H1 (cell line): ENCODE results near the gene BRMS1L. TPM values are rescaled to one million over a fixed set of nuclear protein-coding genes. Genes with fewer than 3 reads are reported as not detected.

Experiments
- CTCF ChIA-PET: fragments of 300-600 bp; sonication (Branson Sonifier 250); formaldehyde crosslinking; loops from one replicate; lab custom pipeline; 2021; ENCODE audit not compliant: partially characterized antibody; lab: Charles Lee
- POLR2A ChIA-PET: fragments of 300-600 bp; sonication (Branson Sonifier 250); formaldehyde crosslinking; loops from one replicate; lab custom pipeline; 2021; ENCODE audit warnings: inconsistent platforms; ENCODE audit not compliant: partially characterized antibody; lab: Charles Lee
- DNase-seq, 2 experiments: peaks; one replicate each; pipeline versions ENCODE4 v3.0.0 to v3.0.0-alpha.2; 2010 to 2022; ENCODE audit warnings: low spot score in 2 of 2, low read depth in 1 of 2, mixed read lengths in 1 of 2
- FAIRE-seq: peaks from 2 replicates; lab custom pipeline; 2011; peaks lifted over from hg19 to GRCh38; lab: Jason Lieb, UNC
- H2AFZ ChIP-seq: 2 replicates; pipeline ENCODE4 v1.8.1; 2012; ENCODE audit warnings: low read length, inconsistent platforms
- H2AK5ac ChIP-seq: 2 replicates; pipeline ENCODE4 v1.6.1; 2013; ENCODE audit warnings: low read depth, low read length
- H2BK120ac ChIP-seq: replicated peaks from 2 replicates; pipeline ENCODE3; 2013; ENCODE audit warnings: low read depth, low read length, inconsistent platforms
- H2BK12ac ChIP-seq: 2 replicates; pipeline ENCODE4 v1.6.1; 2013; ENCODE audit warnings: low read depth, low read length
- H2BK15ac ChIP-seq: 2 replicates; pipeline ENCODE4 v1.6.1; 2013; ENCODE audit warnings: low read length
- H2BK20ac ChIP-seq: 2 replicates; pipeline ENCODE4 v1.6.1; 2013; ENCODE audit warnings: low read length
- H2BK5ac ChIP-seq: 2 replicates; pipeline ENCODE4 v1.6.1; 2013; ENCODE audit warnings: low read depth, low read length
- H3K14ac ChIP-seq: 2 replicates; pipeline ENCODE4 v1.6.1; 2013; ENCODE audit warnings: inconsistent platforms; ENCODE audit not compliant: insufficient read length
- H3K18ac ChIP-seq: 2 replicates; pipeline ENCODE4 v1.6.1; 2013; ENCODE audit warnings: low read length; ENCODE audit errors: extremely low read depth
- H3K23ac ChIP-seq: 2 replicates; pipeline ENCODE4 v1.6.1; 2013; ENCODE audit warnings: inconsistent platforms; ENCODE audit not compliant: insufficient read length
- H3K23me2 ChIP-seq: 2 replicates; pipeline ENCODE4 v1.6.1; 2013; ENCODE audit warnings: low read depth, low read length
- H3K27ac ChIP-seq: 2 replicates; pipeline ENCODE4 v1.6.1; 2011; ENCODE audit warnings: low read depth, low read length, inconsistent platforms
- H3K27me3 ChIP-seq, 4 experiments: replicated peaks in 1 of 4; 1 replicate in 1 of 4; 2 replicates in 3 of 4; pipeline versions ENCODE4 v1.6.1 to v1.8.1; 2011 to 2013; ENCODE audit warnings: low read length in 3 of 4, mild to moderate bottlenecking in 3 of 4, inconsistent platforms in 2 of 4, mixed read lengths in 2 of 4, moderate library complexity in 1 of 4; ENCODE audit not compliant: control insufficient read depth in 3 of 4, insufficient read depth in 3 of 4; ENCODE audit errors: extremely low read depth in 1 of 4
- H3K36me3 ChIP-seq, 4 experiments: 2 replicates each; pipeline versions ENCODE4 v1.6.1 to v1.8.1; 2011 to 2013; ENCODE audit warnings: mild to moderate bottlenecking in 4 of 4, low read length in 3 of 4, moderate library complexity in 2 of 4, control low read depth in 1 of 4, inconsistent platforms in 1 of 4; ENCODE audit not compliant: insufficient read depth in 4 of 4, control insufficient read depth in 2 of 4
- H3K4ac ChIP-seq: replicated peaks from 2 replicates; pipeline ENCODE3; 2013; ENCODE audit warnings: low read length, low read depth, mixed read lengths, inconsistent platforms; ENCODE audit not compliant: insufficient read length
- H3K4me1 ChIP-seq, 4 experiments: replicated peaks in 1 of 4; 1 replicate in 1 of 4; 2 replicates in 3 of 4; pipeline versions ENCODE4 v1.6.1 to v1.8.1; 2011 to 2013; ENCODE audit warnings: low read length in 3 of 4, inconsistent platforms in 2 of 4, mixed read lengths in 1 of 4; ENCODE audit not compliant: insufficient read depth in 4 of 4, control insufficient read depth in 3 of 4
- H3K4me2 ChIP-seq, 2 experiments: 2 replicates each; pipeline versions ENCODE4 v1.6.1 to v1.8.1; 2011 to 2013; ENCODE audit warnings: low read depth in 2 of 2, low read length in 2 of 2, control low read depth in 1 of 2, inconsistent platforms in 1 of 2, mild to moderate bottlenecking in 1 of 2; ENCODE audit not compliant: insufficient read depth in 1 of 2
- H3K4me3 ChIP-seq, 4 experiments: fragments of 200-600, 300-600 bp in 1 of 4; sonication (generic), shearing (Covaris generic), sonication (Bioruptor Twin) in 1 of 4; 2 replicates each; pipeline versions ENCODE4 v1.5.1 to v1.8.1; 2011 to 2016; ENCODE audit warnings: low read length in 4 of 4, low read depth in 3 of 4, control low read depth in 2 of 4, inconsistent platforms in 2 of 4, mild to moderate bottlenecking in 2 of 4, mixed read lengths in 1 of 4, moderate library complexity in 1 of 4; ENCODE audit not compliant: insufficient read depth in 2 of 4; ENCODE audit errors: extremely low read depth in 1 of 4
- H3K56ac ChIP-seq: replicated peaks from 2 replicates; pipeline ENCODE3; 2013; ENCODE audit warnings: low read depth, mild to moderate bottlenecking, mixed read lengths, low read length, inconsistent platforms; ENCODE audit not compliant: insufficient read length
- H3K79me1 ChIP-seq: 2 replicates; pipeline ENCODE4 v1.6.1; 2013; ENCODE audit warnings: low read depth, low read length, control low read depth
- H3K79me2 ChIP-seq, 2 experiments: 2 replicates each; pipeline versions ENCODE4 v1.6.1 to v1.8.1; 2012 to 2013; ENCODE audit warnings: low read length in 2 of 2, mild to moderate bottlenecking in 2 of 2, inconsistent platforms in 1 of 2; ENCODE audit not compliant: insufficient read depth in 2 of 2, control insufficient read depth in 1 of 2
- H3K9ac ChIP-seq, 4 experiments: replicated peaks in 1 of 4; 1 replicate in 1 of 4; 2 replicates in 3 of 4; pipeline versions ENCODE4 v1.6.1 to v1.8.1; 2011 to 2013; ENCODE audit warnings: low read depth in 3 of 4, low read length in 3 of 4, control low read depth in 2 of 4, mild to moderate bottlenecking in 2 of 4, moderate library complexity in 2 of 4, inconsistent platforms in 1 of 4; ENCODE audit errors: extremely low read depth in 1 of 4
- H3K9me3 ChIP-seq, 2 experiments: 2 replicates each; pipeline versions ENCODE4 v1.6.1 to v1.8.1; 2012 to 2013; ENCODE audit warnings: mild to moderate bottlenecking in 2 of 2, moderate library complexity in 2 of 2, control low read depth in 1 of 2, inconsistent platforms in 1 of 2, low read depth in 1 of 2, low read length in 1 of 2, mixed read lengths in 1 of 2; ENCODE audit not compliant: insufficient read depth in 2 of 2
- H4K20me1 ChIP-seq, 2 experiments: replicated peaks in 1 of 2; 2 replicates each; pipeline versions ENCODE3 to v1.8.1; 2011 to 2013; ENCODE audit warnings: inconsistent platforms in 2 of 2, low read length in 2 of 2, mild to moderate bottlenecking in 1 of 2; ENCODE audit not compliant: insufficient read depth in 2 of 2, control insufficient read depth in 1 of 2
- H4K5ac ChIP-seq: 2 replicates; pipeline ENCODE4 v1.6.1; 2013; ENCODE audit warnings: low read length, low read depth, mixed read lengths, inconsistent platforms; ENCODE audit not compliant: insufficient read length
- H4K8ac ChIP-seq: 2 replicates; pipeline ENCODE4 v1.8.0; 2013; ENCODE audit warnings: mild to moderate bottlenecking, moderate library complexity, low read length, inconsistent platforms; ENCODE audit not compliant: insufficient read depth; ENCODE audit errors: extremely low read depth
- H4K91ac ChIP-seq: replicated peaks from 2 replicates; pipeline ENCODE3; 2013; ENCODE audit warnings: low read length, mixed read lengths, inconsistent platforms; ENCODE audit not compliant: insufficient read length
- CHD2 ChIP-seq: IDR thresholded peaks from 2 replicates; pipeline ENCODE4 v1.6.1; 2012; ENCODE audit warnings: low read length, improper control_type of control experiment
- EZH2 ChIP-seq: fragments of 200-600 bp; sonication (generic); IDR thresholded peaks from 2 replicates; pipeline ENCODE4 v1.7.1; 2012; ENCODE audit warnings: low read depth, mild to moderate bottlenecking, moderate library complexity, low read length, inconsistent platforms; ENCODE audit not compliant: severe bottlenecking
- GTF2F1 ChIP-seq: IDR thresholded peaks from 2 replicates; pipeline ENCODE4 v1.6.1; 2012; ENCODE audit warnings: low read depth, low read length, improper control_type of control experiment, borderline replicate concordance
- MAX ChIP-seq: IDR thresholded peaks from 2 replicates; pipeline ENCODE4 v1.6.1; 2012; ENCODE audit warnings: inconsistent platforms
- RAD21 ChIP-seq, 2 experiments: IDR thresholded peaks in 1 of 2; conservative IDR thresholded peaks in 1 of 2; 2 replicates each; pipeline ENCODE4 v1.6.1; 2011; ENCODE audit warnings: low read depth in 2 of 2, low read length in 2 of 2, improper control_type of control experiment in 1 of 2, inconsistent platforms in 1 of 2, mild to moderate bottlenecking in 1 of 2, moderate library complexity in 1 of 2
- TBP ChIP-seq: IDR thresholded peaks from 2 replicates; pipeline ENCODE4 v1.6.1; 2011; ENCODE audit warnings: low read depth, low read length, improper control_type of control experiment
- WGBS, 2 experiments: shearing (Covaris generic) in 1 of 2; methylation state at CpG; one replicate each; pipeline versions ENCODE4 v1.1.6 to v1.1.7; 2013 to 2015; ENCODE audit warnings: low lambda C conversion rate in 2 of 2, mixed read lengths in 2 of 2, inconsistent platforms in 1 of 2, low coverage in 1 of 2, missing lambda C conversion rate in 1 of 2; ENCODE audit not compliant: insufficient replicate concordance in 2 of 2, insufficient coverage in 1 of 2, insufficient read length in 1 of 2; ENCODE audit errors: extremely low coverage in 1 of 2, missing lambda C conversion rate in 1 of 2; 5-methylcytosine and 5-hydroxymethylcytosine counted together
- polyA plus RNA-seq, 7 experiments: library from polyadenylated mRNA; depleted of rRNA in 3 of 7; stranded (reverse) in 5 of 7; unstranded in 2 of 7; fragments of >200 nt in 5 of 7; fragments of 200-250 nt in 2 of 7; gene quantifications; 1 replicate in 5 of 7; 2 replicates in 1 of 7; 4 replicates in 1 of 7; pipeline versions ENCODE4 v1.2.1 to v1.2.3, GENCODE V29; 2011 to 2013; ENCODE audit warnings: missing spikeins in 2 of 7, mixed read lengths in 2 of 7
- total RNA-seq: library from RNA; stranded (reverse); fragmentation: NEBNext Ultra II Directional; extraction: Animal tissue kit (Norgen Biotek cat#: 25700); gene quantifications from 2 replicates; pipeline ENCODE4 v1.2.1, GENCODE V29; 2021

BRMS1L gene
- total and polyA plus RNA-seq, 2 of the 8 experiments (the other 6 are each of a cell fraction or from before 2014, with no cell fraction given): 4.4 to 10.9 TPM

GRCh38 chr14:35789651-35790050 is 36.5 kb upstream of the BRMS1L start:
- H2BK12ac ChIP-seq: no peak overlapping the region
- no peaks in the 10 kb centered on the region for H3K9me3 ChIP-seq
- no peak overlapping the region for H3K4ac ChIP-seq
- H3K9ac ChIP-seq: no peak overlapping the region
- no peak overlapping the region for H3K4me3 ChIP-seq
- H3K4me1 ChIP-seq: no peaks in the 10 kb centered on the region
- H2AFZ ChIP-seq: no peak overlapping the region
- no peak overlapping the region for H3K4me2 ChIP-seq
- H2AK5ac ChIP-seq: no peak overlapping the region
- POLR2A ChIA-PET: no interaction called here
- H2BK20ac ChIP-seq: no peak overlapping the region
- H2BK15ac ChIP-seq: no peak overlapping the region
- no peak overlapping the region for H2BK120ac ChIP-seq
- H3K79me1 ChIP-seq: no peaks in the 10 kb centered on the region
- CTCF ChIA-PET: no interaction called here
- H4K20me1 ChIP-seq: no peaks in the 10 kb centered on the region
- peaks cover 0 to 8% of the 10 kb centered on the region in 2 experiments; a peak in 2 of 4 replicates for H3K79me2 ChIP-seq
- H3K18ac ChIP-seq: no peak overlapping the region
- no peak overlapping the region for H3K56ac ChIP-seq
- no peak overlapping the region for H4K5ac ChIP-seq
- no peak overlapping the region for H4K8ac ChIP-seq
- no peaks in the 10 kb centered on the region for H3K36me3 ChIP-seq
- no peak overlapping the region for H3K27ac ChIP-seq
- no peak overlapping the region for H2BK5ac ChIP-seq
- no peak overlapping the region for H3K14ac ChIP-seq
- H4K91ac ChIP-seq: no peak overlapping the region
- WGBS, 2 experiments: 94% methylated on average over 4 of the region's 4 CpGs; no CpG with 5 or more reads in 1 of the 2 experiments
- H3K23ac ChIP-seq: no peak overlapping the region
- no peak for DNase-seq
- no peaks in the 10 kb centered on the region for H3K23me2 ChIP-seq
- no peak for FAIRE-seq
- H3K27me3 ChIP-seq: no peaks in the 10 kb centered on the region
- TF ChIP-seq CHD2 (no peak), TBP (no peak), RAD21 (IDR thresholded peaks at IDR 0.05 in 1 of 2, conservative IDR thresholded peaks at IDR 0.05 in 1 of 2; ENCODE audit: low read depth in 2 of 2, low read length in 2 of 2) (no peak), EZH2 (no peak), GTF2F1 (no peak), MAX (no peak)
